Lower leg skin (tissue), 3 donors: Measurements from ENCODE around the gene TPSAB1.
"Not testable (repeated sequence)": the region's sequence is repeated elsewhere in the genome, so short reads cannot be mapped to it uniquely, and the experiment has no call there.

ENCODE experiments used
- POLR2A ChIP-seq, 2 donors: fragments of 450-650 bp; IDR thresholded peaks; one replicate each; pipeline ENCODE4 v1.6.1; 2016 to 2017; ENCODE audit warnings: antibody characterized with exemption in 2 of 2, mild to moderate bottlenecking in 1 of 2, moderate library complexity in 1 of 2
- TF ChIP-seq, protein P1 (sequence below), 3 donors: fragments of 450-650 bp; IDR thresholded peaks; one replicate each; pipeline ENCODE4 v1.5.1; 2016; ENCODE audit warnings: antibody characterized with exemption in 3 of 3, mild to moderate bottlenecking in 3 of 3, moderate library complexity in 2 of 3

DNA sequence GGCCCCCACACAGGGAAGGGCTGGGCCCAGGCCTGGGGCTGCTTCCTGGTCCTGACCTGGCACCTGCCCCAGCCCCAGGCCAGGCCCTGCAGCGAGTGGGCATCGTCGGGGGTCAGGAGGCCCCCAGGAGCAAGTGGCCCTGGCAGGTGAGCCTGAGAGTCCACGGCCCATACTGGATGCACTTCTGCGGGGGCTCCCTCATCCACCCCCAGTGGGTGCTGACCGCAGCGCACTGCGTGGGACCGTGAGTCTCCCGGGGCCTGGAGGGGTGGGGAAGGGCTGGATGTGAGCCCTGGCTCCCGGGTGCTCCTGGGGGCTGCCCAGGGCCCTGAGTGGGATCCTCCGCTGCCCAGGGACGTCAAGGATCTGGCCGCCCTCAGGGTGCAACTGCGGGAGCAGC, 576 bp downstream of the TPSAB1 start:
- TF ChIP-seq, protein P1, sequence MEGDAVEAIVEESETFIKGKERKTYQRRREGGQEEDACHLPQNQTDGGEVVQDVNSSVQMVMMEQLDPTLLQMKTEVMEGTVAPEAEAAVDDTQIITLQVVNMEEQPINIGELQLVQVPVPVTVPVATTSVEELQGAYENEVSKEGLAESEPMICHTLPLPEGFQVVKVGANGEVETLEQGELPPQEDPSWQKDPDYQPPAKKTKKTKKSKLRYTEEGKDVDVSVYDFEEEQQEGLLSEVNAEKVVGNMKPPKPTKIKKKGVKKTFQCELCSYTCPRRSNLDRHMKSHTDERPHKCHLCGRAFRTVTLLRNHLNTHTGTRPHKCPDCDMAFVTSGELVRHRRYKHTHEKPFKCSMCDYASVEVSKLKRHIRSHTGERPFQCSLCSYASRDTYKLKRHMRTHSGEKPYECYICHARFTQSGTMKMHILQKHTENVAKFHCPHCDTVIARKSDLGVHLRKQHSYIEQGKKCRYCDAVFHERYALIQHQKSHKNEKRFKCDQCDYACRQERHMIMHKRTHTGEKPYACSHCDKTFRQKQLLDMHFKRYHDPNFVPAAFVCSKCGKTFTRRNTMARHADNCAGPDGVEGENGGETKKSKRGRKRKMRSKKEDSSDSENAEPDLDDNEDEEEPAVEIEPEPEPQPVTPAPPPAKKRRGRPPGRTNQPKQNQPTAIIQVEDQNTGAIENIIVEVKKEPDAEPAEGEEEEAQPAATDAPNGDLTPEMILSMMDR (IDR thresholded peaks at IDR 0.05), result not testable (repeated sequence)
- not testable (repeated sequence) for TF ChIP-seq POLR2A (IDR thresholded peaks at IDR 0.05)
